Measurements from ENCODE around the gene MB21D2. TPM values are rescaled to one million over a fixed set of nuclear protein-coding genes. Genes with fewer than 3 reads are reported as not detected.

The MB21D2 gene
- total RNA-seq, 1 experiment from 2014 or later, result 19.7 TPM

- peaks cover 67% of the 10 kb centered on the region for H3K4me1 Mint-ChIP-seq
- no peaks in the 10 kb centered on the region for H3K27me3 Mint-ChIP-seq (ENCODE audit: low read depth)
- H3K27ac Mint-ChIP-seq, result no peak overlapping the region
- no peak for DNase-seq (ENCODE audit: low spot score)
- H3K4me3 Mint-ChIP-seq, result no peak overlapping the region
- ATAC-seq, result no peak
- no peaks in the 10 kb centered on the region for H3K36me3 Mint-ChIP-seq
- ChIA-PET CTCF (interaction anchor here (1.1 to 1.5 kb wide), 3 partner anchors 95 to 221 kb away, joined by 3 to 5 read pairs (median 3); partner anchors contain the start of gene MB21D2), POLR2A (no interaction called here)
- TF ChIP-seq ETV6 (CRISPR knock-in tag; IDR thresholded peaks at IDR 0.05), result no peak
- no peak for TF ChIP-seq ZBTB21 (CRISPR knock-in tag; IDR thresholded peaks at IDR 0.05; ENCODE audit: borderline replicate concordance)
- no peak for TF ChIP-seq ZNF138 (CRISPR knock-in tag; conservative IDR thresholded peaks at IDR 0.05)
- no peak for TF ChIP-seq ZNF263 (CRISPR knock-in tag; IDR thresholded peaks at IDR 0.05; ENCODE audit: low read depth)
- TF ChIP-seq RORB (CRISPR knock-in tag; IDR thresholded peaks at IDR 0.05), result no peak
- TF ChIP-seq NR2C2 (CRISPR knock-in tag; IDR thresholded peaks at IDR 0.05), result no peak
- H3K9me3 Mint-ChIP-seq, result no peaks in the 10 kb centered on the region
Observed at GRCh38 chr3:192820161-192820560, 97.5 kb downstream of the MB21D2 start.

GRCh38 chr3:192819001-192819569, 98.6 kb downstream of the MB21D2 start:
- Mint-ChIP-seq H3K9me3 (no peaks in the 10 kb centered on the region), H3K27ac (peak overlapping the region; percentile 37; the same call in 1 of the 2 replicates), H3K4me1 (peaks cover 67% of the 10 kb centered on the region), H3K36me3 (no peaks in the 10 kb centered on the region), H3K27me3 (ENCODE audit: low read depth) (no peaks in the 10 kb centered on the region), H3K4me3 (no peak overlapping the region)
- ATAC-seq (peak; percentile 16; the same call in 1 of the 2 replicates), DNase-seq (ENCODE audit: low spot score) (no peak)
- POLR2A ChIA-PET, result no interaction called here
- CTCF ChIA-PET, result interaction anchor here (1.1 to 1.5 kb wide), 4 partner anchors 96 to 223 kb away, joined by 3 to 5 read pairs (median 4); partner anchors contain the start of gene MB21D2
- TF ChIP-seq SP1 (CRISPR knock-in tag; conservative IDR thresholded peaks at IDR 0.05) (no peak), MYBL2 (CRISPR knock-in tag; IDR thresholded peaks at IDR 0.05) (no peak), GRHL2 (CRISPR knock-in tag; IDR thresholded peaks at IDR 0.05; ENCODE audit: insufficient replicate concordance, severe bottlenecking) (no peak), SOX15 (CRISPR knock-in tag; IDR thresholded peaks at IDR 0.05) (no peak), ZMAT4 (CRISPR knock-in tag; IDR thresholded peaks at IDR 0.05) (no peak), ZNF317 (CRISPR knock-in tag; IDR thresholded peaks at IDR 0.05; ENCODE audit: borderline replicate concordance, low read depth) (no peak), NFE2L1 (CRISPR knock-in tag; IDR thresholded peaks at IDR 0.05) (no peak), ZNF416 (CRISPR knock-in tag; IDR thresholded peaks at IDR 0.05) (no peak), HMGA2 (CRISPR knock-in tag; IDR thresholded peaks at IDR 0.05) (no peak), IRF1 (CRISPR knock-in tag; IDR thresholded peaks at IDR 0.05) (no peak), GABPB1 (CRISPR knock-in tag; IDR thresholded peaks at IDR 0.05) (no peak), CBFB (CRISPR knock-in tag; IDR thresholded peaks at IDR 0.05; ENCODE audit: low read depth) (no peak), CREB1 (CRISPR knock-in tag; IDR thresholded peaks at IDR 0.05) (no peak), PREB (CRISPR knock-in tag; IDR thresholded peaks at IDR 0.05; ENCODE audit: borderline replicate concordance) (no peak)

- POLR2A ChIA-PET, result no interaction called here
- peaks cover 73% of the 10 kb centered on the region for H3K4me1 Mint-ChIP-seq
- TF ChIP-seq ZNF219 (CRISPR knock-in tag; IDR thresholded peaks at IDR 0.05; ENCODE audit: borderline replicate concordance) (no peak), NR1H2 (CRISPR knock-in tag; IDR thresholded peaks at IDR 0.05) (no peak), CDX4 (CRISPR knock-in tag; IDR thresholded peaks at IDR 0.05; ENCODE audit: borderline replicate concordance) (no peak), ATF1 (CRISPR knock-in tag; IDR thresholded peaks at IDR 0.05) (no peak), ZNF232 (CRISPR knock-in tag; IDR thresholded peaks at IDR 0.05) (no peak), ZNF138 (CRISPR knock-in tag; conservative IDR thresholded peaks at IDR 0.05) (no peak), RELA (CRISPR knock-in tag; IDR thresholded peaks at IDR 0.05; ENCODE audit: borderline replicate concordance) (no peak), PREB (CRISPR knock-in tag; IDR thresholded peaks at IDR 0.05; ENCODE audit: borderline replicate concordance) (no peak), NFYB (CRISPR knock-in tag; conservative IDR thresholded peaks at IDR 0.05; ENCODE audit: low read depth) (no peak), ESRRA (CRISPR knock-in tag; IDR thresholded peaks at IDR 0.05; ENCODE audit: borderline replicate concordance) (no peak), GABPB1 (CRISPR knock-in tag; IDR thresholded peaks at IDR 0.05) (no peak), NR3C1 (CRISPR knock-in tag; conservative IDR thresholded peaks at IDR 0.05; ENCODE audit: low read depth) (no peak)
- H3K36me3 Mint-ChIP-seq, result no peaks in the 10 kb centered on the region
- no peaks in the 10 kb centered on the region for H3K9me3 Mint-ChIP-seq
- H3K4me3 Mint-ChIP-seq, result no peak overlapping the region
- no peak overlapping the region for H3K27ac Mint-ChIP-seq
- CTCF ChIA-PET, result interaction anchor here (0.9 to 3.1 kb wide), 6 partner anchors 62 to 223 kb away, joined by 3 to 21 read pairs (median 7); partner anchors contain the start of gene MB21D2
- DNase-seq (ENCODE audit: low spot score), result no peak
- no peaks in the 10 kb centered on the region for H3K27me3 Mint-ChIP-seq (ENCODE audit: low read depth)
- ATAC-seq, result no peak
Observed at GRCh38 chr3:192818126-192818525, 99.5 kb downstream of the MB21D2 start.

Measured in WTC11 (cell line).